Measurements from ENCODE around the gene IRS2.

Gene IRS2

DNA sequence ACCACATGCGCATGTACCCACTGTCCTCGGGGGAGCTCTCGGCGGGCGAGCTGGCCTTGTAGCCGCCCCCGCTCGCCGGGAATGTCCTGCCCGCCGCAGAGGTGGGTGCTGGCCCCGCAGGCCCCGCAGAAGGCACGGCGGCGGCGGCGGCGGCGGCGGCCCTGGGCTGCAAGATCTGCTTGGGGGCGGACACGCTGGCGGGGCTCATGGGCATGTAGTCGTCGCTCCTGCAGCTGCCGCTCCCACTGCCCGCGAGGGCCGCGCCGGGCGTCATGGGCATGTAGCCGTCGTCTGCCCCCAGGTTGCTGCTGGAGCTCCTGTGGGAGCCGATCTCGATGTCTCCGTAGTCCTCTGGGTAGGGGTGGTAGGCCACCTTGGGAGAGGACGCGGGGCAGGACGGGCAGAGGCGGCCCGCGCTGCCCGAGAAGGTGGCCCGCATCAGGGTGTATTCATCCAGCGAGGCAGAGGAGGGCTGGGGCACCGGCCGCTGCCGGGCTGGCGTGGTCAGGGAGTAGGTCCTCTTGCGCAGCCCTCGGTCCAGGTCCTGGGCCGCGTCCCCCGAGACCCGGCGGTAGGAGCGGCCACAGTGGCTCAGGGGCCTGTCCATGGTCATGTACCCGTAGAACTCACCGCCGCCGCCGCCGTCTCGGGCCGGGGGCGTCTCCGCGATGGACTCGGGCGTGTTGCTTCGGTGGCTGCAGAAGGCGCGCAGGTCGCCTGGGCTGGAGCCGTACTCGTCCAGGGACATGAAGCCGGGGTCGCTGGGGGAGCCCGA is 2.4 kb downstream of the IRS2 start:
- in situ Hi-C loops (cut with HindIII; ENCODE audit: low pct_ligation_motif_present, low sequenced_read_pairs): loop anchor here (25.0 kb wide), 1 partner anchor 328 kb away; no protein-coding TSS in a partner anchor
- no peak for DNase-seq
- Histone ChIP-seq H3K36me3 (replicated peaks) (peaks cover 17% of the 10 kb centered on the region), H3K27me3 (replicated peaks) (no peaks in the 10 kb centered on the region), H3K27ac (no peak overlapping the region), H3K4me3 (ENCODE audit: low read depth, low read length) (peak overlapping the region; percentile 58)
- TF ChIP-seq, protein P1, sequence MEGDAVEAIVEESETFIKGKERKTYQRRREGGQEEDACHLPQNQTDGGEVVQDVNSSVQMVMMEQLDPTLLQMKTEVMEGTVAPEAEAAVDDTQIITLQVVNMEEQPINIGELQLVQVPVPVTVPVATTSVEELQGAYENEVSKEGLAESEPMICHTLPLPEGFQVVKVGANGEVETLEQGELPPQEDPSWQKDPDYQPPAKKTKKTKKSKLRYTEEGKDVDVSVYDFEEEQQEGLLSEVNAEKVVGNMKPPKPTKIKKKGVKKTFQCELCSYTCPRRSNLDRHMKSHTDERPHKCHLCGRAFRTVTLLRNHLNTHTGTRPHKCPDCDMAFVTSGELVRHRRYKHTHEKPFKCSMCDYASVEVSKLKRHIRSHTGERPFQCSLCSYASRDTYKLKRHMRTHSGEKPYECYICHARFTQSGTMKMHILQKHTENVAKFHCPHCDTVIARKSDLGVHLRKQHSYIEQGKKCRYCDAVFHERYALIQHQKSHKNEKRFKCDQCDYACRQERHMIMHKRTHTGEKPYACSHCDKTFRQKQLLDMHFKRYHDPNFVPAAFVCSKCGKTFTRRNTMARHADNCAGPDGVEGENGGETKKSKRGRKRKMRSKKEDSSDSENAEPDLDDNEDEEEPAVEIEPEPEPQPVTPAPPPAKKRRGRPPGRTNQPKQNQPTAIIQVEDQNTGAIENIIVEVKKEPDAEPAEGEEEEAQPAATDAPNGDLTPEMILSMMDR (IDR thresholded peaks at IDR 0.05; ENCODE audit: low read depth, low read length, missing control alignments): no peak

DNA sequence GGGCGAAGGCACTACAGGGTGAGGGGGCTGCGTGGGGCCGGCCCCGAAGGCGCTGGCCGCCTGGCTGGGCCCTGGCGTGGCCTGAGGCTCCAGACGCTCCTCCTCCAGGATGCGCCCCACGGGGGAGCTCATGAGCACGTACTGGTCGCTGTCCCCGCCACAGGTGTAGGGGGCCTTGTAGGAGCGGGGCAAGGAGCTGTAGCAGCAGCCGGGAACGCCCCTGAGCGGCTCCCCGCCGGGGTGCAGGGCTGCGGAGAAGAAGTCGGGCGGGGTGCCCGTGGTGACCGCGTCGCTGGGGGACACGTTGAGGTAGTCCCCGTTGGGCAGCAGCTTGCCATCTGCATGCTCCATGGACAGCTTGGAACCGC is 3.0 kb downstream of the IRS2 start:
- DNase-seq: no peak
- no peaks in the 10 kb centered on the region for H3K27me3 ChIP-seq (replicated peaks)
- no peak overlapping the region for H3K27ac ChIP-seq
- in situ Hi-C loops (cut with HindIII; ENCODE audit: low pct_ligation_motif_present, low sequenced_read_pairs): loop anchor here (25.0 kb wide), 1 partner anchor 329 kb away; no protein-coding TSS in a partner anchor
- TF ChIP-seq, protein P1 (IDR thresholded peaks at IDR 0.05; ENCODE audit: low read depth, low read length, missing control alignments): no peak
- H3K36me3 ChIP-seq (replicated peaks): peaks cover 17% of the 10 kb centered on the region
- H3K4me3 ChIP-seq (ENCODE audit: low read depth, low read length): peak overlapping the region; percentile 26

DNA sequence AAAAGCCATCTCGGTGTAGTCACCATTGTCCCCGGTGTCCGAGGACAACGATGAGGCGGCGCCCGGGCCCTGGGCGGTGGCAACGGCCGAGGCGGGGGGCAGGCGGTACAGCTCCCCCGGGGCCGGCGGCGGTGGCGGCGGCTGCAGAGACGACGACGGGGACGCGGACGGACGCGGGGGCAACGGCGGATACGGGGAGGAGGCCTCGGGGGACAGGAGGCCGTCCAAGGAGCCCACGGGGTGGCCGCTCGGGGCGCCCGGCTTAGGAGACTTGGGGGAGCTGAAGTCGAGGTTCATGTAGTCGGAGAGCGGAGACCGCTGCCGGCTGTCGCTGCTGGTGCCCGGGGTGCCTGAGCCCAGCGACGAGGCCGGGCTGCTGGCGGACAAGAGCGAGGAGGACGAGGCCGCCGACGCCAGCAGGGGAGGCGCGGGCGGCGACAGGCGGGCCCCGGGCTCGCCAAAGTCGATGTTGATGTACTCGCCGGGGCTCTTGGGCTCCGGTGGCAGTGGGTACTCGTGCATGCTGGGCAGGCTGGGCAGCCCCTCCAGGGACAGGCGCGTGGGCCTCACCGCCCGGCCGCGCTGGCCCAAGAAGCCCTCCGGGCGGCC is 3.5 kb downstream of the IRS2 start:
- H3K27ac ChIP-seq: no peak overlapping the region
- H3K4me3 ChIP-seq (ENCODE audit: low read depth, low read length): no peak overlapping the region

DNA sequence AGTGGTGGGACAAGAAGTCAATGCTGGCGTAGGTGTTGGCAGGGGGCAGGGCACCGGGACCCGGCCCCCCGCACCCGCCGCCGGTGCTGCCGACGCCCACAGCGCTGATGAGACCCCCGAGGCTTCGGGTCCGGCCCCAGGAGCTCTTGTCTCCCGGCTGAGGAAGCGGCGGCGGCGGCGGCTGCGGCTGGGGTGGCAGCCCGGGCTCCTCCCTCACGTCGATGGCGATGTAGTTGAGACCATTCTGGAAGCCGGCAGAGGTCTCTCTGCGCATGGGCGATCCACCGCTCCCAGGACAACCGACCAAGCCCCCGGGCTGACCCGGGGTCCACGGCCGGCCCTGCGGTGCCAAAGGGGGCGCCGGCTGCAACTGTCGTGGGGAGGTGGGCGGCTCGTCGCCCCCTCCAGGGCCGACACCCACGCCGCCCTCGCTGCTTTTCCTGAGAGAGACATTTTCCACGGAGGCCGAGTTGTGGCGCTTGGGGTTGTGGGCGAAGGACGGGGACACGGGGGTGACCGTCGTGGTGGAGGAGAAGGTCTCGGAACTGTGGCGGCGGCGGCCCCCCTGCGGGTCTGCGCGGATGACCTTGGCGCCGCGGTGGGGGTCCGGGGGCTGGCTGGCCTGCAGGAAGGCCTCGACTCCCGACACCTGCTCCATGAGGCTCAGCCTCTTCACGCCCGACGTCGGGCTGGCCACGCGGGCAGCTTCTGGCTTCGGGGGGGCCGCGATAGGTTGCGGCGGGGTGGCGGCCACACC is 4.1 kb downstream of the IRS2 start:
- Histone ChIP-seq H3K27ac (no peak overlapping the region), H3K36me3 (replicated peaks) (peaks cover 17% of the 10 kb centered on the region), H3K4me3 (ENCODE audit: low read depth, low read length) (peak overlapping the region; percentile 58), H3K27me3 (replicated peaks) (no peaks in the 10 kb centered on the region)
- in situ Hi-C loops (cut with HindIII; ENCODE audit: low pct_ligation_motif_present, low sequenced_read_pairs): loop anchor here (25.0 kb wide), 1 partner anchor 330 kb away; no protein-coding TSS in a partner anchor
- no peak for DNase-seq
- TF ChIP-seq, protein P1 (IDR thresholded peaks at IDR 0.05; ENCODE audit: low read depth, low read length, missing control alignments): no peak

More for the DNA sequence above, 3.5 kb downstream of the IRS2 start:
- in situ Hi-C loops (cut with HindIII; ENCODE audit: low pct_ligation_motif_present, low sequenced_read_pairs): loop anchor here (25.0 kb wide), 1 partner anchor 329 kb away; no protein-coding TSS in a partner anchor
- TF ChIP-seq, protein P1 (IDR thresholded peaks at IDR 0.05; ENCODE audit: low read depth, low read length, missing control alignments): no peak
- no peak for DNase-seq
- Histone ChIP-seq H3K27me3 (replicated peaks) (no peaks in the 10 kb centered on the region), H3K36me3 (replicated peaks) (peaks cover 17% of the 10 kb centered on the region)

DNA sequence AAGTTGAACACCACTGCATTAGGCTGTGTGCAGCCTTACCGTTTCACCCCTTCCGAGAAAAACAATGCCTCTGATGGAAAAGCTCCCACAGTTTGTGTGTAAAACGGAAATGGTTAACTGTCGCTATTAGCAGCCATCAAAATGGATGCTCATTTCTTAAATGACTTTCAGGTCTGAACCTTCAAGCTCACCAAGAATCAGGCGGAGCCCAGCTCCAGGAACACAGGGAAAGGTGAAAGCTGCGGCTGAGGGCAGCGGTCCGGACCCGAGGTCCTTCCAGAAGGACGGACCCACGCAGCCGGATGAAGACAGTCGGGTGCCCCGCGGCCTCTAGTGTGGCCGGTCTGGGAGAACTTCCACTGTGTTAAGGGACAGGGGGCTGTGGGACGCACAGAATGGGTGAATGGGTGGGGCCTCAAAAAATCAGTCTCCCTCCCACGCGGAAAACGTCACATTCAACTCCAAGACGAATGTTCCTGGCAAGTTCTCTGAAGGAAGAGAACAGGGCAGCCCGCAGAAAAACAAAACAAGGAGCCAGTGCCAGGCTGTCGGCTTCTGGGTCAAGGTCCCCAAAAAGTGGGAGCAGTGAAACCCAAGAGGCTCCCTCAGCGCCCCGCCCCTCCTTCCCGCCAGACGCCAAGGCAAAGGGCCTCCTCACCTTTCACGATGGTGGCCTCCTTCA is 4.9 kb downstream of the IRS2 start:
- Histone ChIP-seq H3K4me3 (ENCODE audit: low read depth, low read length) (peak overlapping the region; percentile 58), H3K27me3 (replicated peaks) (no peaks in the 10 kb centered on the region), H3K27ac (no peak overlapping the region), H3K36me3 (replicated peaks) (peaks cover 17% of the 10 kb centered on the region)
- in situ Hi-C loops (cut with HindIII; ENCODE audit: low pct_ligation_motif_present, low sequenced_read_pairs): loop anchor here (25.0 kb wide), 1 partner anchor 331 kb away; no protein-coding TSS in a partner anchor
- TF ChIP-seq, protein P1 (IDR thresholded peaks at IDR 0.05; ENCODE audit: low read depth, low read length, missing control alignments): no peak
- no peak for DNase-seq

Data from brain microvascular endothelial cell (primary cell).